PFSK-1 (cell line): ENCODE measurements around the gene FAM110A.

Experiments used
- FOXP2 ChIP-seq: optimal IDR thresholded peaks from 2 replicates; pipeline ENCODE3; 2011; ENCODE audit warnings: borderline replicate concordance, control low read depth, inconsistent platforms; ENCODE audit not compliant: insufficient read depth; ENCODE audit errors: extremely low read length, extremely low read depth
- POLR2AphosphoS5 ChIP-seq: IDR thresholded peaks from 2 replicates; pipeline ENCODE4 v1.6.1; 2012; ENCODE audit warnings: low read depth, mild to moderate bottlenecking, control low read depth, low read length, moderate library complexity
- REST ChIP-seq, 2 experiments: IDR thresholded peaks; 2 replicates each; pipeline versions ENCODE4 v1.6.1 to v1.8.0; 2011 to 2012; ENCODE audit warnings: low read depth in 2 of 2, low read length in 2 of 2, control low read depth in 1 of 2, inconsistent platforms in 1 of 2, mild to moderate bottlenecking in 1 of 2, moderate library complexity in 1 of 2; ENCODE audit not compliant: insufficient read depth in 1 of 2
- SIN3A ChIP-seq: IDR thresholded peaks from 2 replicates; pipeline ENCODE4 v1.6.1; 2012; ENCODE audit warnings: mild to moderate bottlenecking, low read length, moderate library complexity, borderline replicate concordance; ENCODE audit not compliant: insufficient read depth
- TAF1 ChIP-seq: IDR thresholded peaks from 2 replicates; pipeline ENCODE4 v1.6.1; 2012; ENCODE audit warnings: low read length, control low read depth, borderline replicate concordance; ENCODE audit not compliant: insufficient read depth

FAM110A gene

GRCh38 chr20:859751-860231, 26.3 kb downstream of the FAM110A start:
- TF ChIP-seq REST (IDR thresholded peaks at IDR 0.05; ENCODE audit: insufficient read depth in 1 of 2, low read depth in 2 of 2, low read length in 2 of 2) (no peak), POLR2AphosphoS5 (no peak), SIN3A (no peak)

GRCh38 chr20:860891-861290, 27.4 kb downstream of the FAM110A start:
- no peak for TF ChIP-seq POLR2AphosphoS5

- TF ChIP-seq FOXP2, result no peak
- no peak for TF ChIP-seq POLR2AphosphoS5
- no peak for TF ChIP-seq SIN3A
- TF ChIP-seq TAF1, result no peak
- TF ChIP-seq REST (IDR thresholded peaks at IDR 0.05; ENCODE audit: insufficient read depth in 1 of 2, low read depth in 2 of 2, low read length in 2 of 2), result no peak
Measured at GRCh38 chr20:865440-865839, 31.9 kb downstream of the FAM110A start.

GRCh38 chr20:868279-868678, 34.8 kb downstream of the FAM110A start:
- TF ChIP-seq TAF1 (no peak), FOXP2 (no peak), REST (IDR thresholded peaks at IDR 0.05; ENCODE audit: insufficient read depth in 1 of 2, low read depth in 2 of 2, low read length in 2 of 2) (no peak), POLR2AphosphoS5 (no peak), SIN3A (no peak)

- no peak for TF ChIP-seq TAF1
- no peak for TF ChIP-seq SIN3A
- no peak for TF ChIP-seq FOXP2
Measured at GRCh38 chr20:869606-870005, 36.1 kb downstream of the FAM110A start.

GRCh38 chr20:870758-871157, 37.2 kb downstream of the FAM110A start:
- TF ChIP-seq TAF1, result no peak
- TF ChIP-seq POLR2AphosphoS5, result no peak
- TF ChIP-seq FOXP2, result no peak
- TF ChIP-seq SIN3A, result no peak
- TF ChIP-seq REST (IDR thresholded peaks at IDR 0.05; ENCODE audit: insufficient read depth in 1 of 2, low read depth in 2 of 2, low read length in 2 of 2), result no peak
